HuH-7 (cell line): ENCODE results near the gene SRF.
"Not testable (repeated sequence)": the region's sequence is repeated elsewhere in the genome, so short reads cannot be mapped to it uniquely, and the experiment has no call there.

ENCODE experiments used
- DNase-seq: peaks from one replicate; pipeline ENCODE4 v3.0.0; 2011; ENCODE audit warnings: low spot score

SRF gene

DNA sequence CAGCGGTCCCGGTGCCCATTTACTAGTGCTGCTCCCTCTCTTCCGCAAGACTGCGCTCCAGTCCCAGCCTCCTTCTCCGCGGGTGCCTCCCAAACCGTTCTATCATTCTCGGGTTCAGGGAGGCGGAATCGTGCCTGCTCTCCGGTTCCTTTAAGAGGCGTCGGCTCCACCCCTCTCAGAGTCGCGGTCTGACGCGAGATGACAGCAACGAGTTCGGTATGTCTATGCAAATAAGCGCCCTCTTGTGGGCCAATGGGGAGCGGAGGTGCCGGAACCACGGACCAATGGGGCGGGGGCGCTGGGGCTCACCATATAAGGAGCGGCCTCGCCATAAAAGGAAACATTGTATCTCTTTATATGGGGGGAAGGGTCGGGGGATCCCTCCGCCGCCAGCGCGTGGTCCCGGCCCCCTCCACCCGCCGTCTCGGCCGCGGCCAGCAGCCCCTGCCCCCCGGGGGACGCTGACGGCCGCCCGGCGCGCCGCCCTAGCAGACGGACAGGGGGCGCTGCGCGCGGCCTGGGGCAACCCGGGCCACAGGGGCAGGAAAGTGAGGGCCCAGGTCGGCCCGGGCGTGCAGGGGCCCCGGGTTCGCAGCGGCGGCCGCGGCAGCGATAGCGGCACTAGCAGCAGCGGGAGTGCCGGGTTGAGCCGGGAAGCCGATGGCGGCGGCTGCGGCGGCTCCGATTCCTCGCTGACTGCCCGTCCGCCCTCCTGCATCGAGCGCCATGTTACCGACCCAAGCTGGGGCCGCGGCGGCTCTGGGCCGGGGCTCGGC lies at the start of gene SRF:
SRF (plus strand) TSS at position 339 of the 776 bp plus-strand sequence; CDS start at position 727, 388 bp downstream.
- DNase-seq: peak; percentile 86

DNA sequence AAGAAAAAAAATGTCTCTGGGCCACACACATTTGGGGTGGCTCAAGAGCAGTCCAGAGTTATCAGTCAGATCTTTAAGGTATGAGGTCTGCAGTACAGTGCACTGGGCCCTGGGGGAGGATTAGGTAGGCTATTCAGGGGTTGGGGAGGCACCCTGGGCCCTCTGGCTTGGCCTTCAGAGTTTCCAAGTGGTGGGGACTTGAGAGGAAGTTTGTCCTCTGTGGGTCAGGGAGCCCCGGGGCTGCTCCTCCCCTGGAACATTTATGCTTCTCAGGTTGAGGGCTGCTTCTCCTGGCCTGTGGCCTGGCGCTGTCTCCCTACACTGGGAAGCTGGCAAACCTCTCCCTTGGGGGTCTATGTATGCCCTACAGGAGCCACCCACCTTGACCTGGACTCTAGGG lies 48.9 kb upstream of the SRF start:
- DNase-seq: no peak

DNA sequence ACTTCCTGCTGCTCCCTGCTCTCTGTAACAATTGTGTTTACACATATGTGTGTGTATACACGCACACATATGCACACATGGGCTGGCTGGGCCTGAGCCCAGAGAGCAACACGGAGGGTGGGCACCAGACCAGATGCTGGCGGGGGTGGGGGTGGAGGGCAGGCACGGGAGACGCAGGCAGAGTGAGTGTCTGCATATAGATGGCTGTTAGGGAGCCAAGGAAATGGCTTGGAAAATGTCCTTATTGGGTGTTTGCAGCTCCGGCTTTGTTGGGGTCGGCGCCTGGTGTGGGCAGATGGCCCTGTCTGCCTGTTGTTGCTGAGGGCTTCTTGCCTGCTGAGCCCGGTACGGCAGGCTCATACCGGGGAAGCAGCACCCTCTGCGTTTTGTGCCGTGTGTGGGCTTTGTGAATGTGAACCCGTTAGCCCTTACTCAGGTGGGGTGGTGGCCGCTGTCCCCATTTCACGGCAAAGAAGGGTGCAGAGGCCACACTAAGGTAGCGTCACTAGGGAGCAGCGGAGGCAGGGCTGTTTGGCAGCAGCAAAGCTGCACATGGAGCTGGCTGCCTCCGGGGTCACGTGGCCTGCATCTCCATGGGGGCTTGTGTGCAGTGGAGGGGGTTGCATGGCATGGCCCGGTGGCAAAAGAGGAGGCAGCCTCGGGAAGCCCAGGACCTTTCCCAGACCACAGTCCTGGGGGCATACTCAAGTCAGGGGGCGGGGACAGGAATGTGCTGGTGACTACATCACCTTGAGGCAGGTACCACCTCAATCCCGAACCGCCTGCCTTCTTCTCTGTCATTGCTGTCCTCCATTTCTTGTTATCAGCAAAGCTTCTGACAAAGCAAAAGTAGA lies 47.4 kb upstream of the SRF start:
- DNase-seq: no peak

DNA sequence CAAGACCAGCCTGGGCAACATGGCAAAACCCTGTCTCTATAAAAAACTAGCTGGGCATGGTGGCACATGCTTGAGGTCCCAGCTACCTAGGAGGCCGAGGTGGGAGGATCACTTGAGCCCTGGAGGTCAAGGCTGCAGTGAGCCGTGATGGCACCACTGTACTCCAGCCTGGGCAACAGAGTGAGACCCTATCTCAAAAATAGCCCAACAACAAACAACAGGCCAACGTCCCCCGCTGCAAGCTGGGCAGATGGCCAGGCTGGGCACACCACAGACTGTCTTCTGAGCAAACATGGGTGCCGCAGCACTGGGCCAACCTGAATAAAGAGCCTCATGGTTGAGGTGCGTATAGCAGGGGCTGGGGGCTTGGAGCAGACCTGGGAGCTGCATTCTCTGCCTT lies 46.6 kb upstream of the SRF start:
- DNase-seq: no peak

DNA sequence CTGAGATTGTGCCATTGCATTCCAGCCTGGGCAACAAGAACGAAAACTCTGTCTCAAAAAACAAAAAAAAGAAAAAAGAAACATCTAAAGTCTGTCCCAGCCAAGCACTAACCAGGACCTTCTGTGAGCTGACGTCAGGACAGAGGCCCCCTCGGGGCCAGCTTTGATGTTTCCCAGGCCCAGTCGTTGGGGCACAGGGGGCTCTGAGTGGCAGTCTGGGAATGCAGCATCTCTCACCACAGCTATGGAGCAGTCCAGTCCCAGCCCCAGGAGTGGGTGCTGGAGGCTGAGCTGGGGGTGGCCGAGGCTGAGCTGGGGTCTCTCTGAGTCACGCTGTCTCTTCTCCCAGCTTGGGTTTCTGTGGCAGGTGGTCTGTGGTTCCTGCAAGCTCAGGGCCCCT lies 46.0 kb upstream of the SRF start:
- no peak for DNase-seq

DNA sequence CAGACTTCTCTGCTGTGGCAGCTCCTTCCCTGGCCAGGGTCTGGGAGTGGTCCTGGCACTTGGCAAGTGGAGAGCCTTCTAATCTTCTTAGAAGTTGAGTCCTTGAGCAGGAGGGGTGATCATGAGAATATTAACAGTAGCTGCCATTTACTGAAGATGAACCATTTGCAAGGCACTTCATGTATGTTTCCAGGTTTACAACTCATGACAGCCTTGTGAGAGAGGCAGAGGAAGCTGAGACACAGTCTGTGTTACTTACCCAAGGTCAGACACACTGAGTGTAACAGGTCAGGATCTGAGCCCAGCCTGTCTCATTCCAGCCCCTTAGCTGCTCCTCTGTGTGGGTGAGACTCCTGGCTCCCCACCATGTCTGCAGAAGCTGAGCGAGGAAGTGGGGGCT lies 45.5 kb upstream of the SRF start:
- DNase-seq: no peak

DNA sequence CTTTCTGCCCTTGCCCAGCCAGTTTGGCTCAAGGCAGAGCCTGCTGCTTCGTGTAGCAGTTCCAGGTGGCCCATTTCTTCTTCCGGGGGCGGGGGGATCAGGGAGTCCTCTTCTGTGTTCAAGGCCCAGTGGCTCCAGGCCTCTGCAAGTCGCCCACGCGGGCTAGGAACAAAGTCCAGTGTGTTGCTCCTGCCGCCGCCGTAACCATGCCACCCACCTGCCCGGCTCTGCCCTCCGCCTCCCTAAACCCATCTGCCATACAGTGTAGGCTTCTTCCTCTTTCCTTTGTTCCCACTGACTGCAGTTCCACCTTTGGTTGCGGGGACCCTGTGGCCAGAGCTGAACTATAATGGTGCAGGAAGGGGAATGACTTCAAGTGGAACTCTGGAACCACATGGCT lies 43.9 kb upstream of the SRF start:
- DNase-seq: no peak

DNA sequence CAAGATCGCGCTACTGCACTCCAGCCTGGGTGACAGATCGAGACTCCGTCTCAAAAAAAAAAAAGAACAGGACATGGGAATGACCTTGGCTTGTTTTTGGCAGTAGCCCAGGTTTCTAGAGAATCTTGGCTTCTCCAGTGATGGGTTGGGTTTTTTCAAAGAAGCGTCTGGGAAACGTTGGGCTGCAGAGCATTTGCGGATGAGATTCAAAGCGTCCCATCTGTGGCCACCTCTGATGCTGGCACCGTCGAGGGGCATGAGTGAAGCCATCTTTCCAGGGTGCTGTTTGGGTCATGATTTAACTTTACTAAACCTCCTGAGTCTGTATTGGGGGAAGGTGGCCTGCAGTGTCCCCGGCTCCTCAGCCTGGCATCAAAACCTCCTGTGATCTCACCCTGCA lies 43.2 kb upstream of the SRF start:
- DNase-seq: no peak

DNA sequence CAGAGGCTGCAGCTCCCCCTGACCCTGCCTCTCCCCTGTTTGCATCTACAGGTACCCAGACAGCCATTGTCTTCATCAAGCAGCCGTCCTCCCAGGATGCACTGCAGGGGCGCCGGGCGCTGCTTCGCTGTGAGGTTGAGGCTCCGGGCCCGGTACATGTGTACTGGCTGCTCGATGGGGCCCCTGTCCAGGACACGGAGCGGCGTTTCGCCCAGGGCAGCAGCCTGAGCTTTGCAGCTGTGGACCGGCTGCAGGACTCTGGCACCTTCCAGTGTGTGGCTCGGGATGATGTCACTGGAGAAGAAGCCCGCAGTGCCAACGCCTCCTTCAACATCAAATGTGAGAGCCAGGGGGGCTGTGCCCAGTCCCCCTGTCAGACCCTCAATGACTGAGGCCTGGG lies 42.1 kb upstream of the SRF start:
- no peak for DNase-seq

DNA sequence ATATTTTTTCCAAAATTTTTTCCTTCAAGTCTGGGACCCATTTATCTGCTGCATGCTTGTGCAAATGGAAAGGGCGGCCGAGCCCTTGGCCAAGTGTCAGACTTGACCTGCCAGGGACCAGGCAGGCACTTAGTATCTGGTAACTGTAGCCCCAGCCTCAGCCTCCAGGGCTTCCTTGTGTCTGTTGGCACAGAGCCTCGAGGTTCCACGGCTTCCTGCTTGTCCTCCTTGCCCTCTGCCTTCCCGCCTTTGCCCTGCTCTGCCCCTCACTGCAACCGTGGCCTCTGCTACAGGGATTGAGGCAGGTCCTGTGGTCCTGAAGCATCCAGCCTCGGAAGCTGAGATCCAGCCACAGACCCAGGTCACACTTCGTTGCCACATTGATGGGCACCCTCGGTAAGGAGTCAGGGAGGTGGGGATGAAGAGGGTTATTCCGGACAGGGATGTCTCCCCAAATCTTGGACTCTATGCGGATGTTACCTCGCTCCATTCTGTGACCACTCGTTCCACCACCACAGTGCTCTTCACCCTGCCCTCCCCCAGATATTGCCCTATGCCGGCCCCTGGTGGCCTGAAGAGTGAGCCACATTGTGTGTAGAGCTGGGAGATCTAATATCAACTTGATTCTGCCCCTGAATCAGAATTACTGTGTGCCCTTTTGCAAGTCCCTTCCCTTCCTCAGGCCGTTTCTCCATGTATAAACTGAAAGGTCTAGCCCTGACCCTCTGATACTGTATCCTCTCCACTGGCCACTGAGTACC lies 41.5 kb upstream of the SRF start:
- DNase-seq: peak; percentile 71

DNA sequence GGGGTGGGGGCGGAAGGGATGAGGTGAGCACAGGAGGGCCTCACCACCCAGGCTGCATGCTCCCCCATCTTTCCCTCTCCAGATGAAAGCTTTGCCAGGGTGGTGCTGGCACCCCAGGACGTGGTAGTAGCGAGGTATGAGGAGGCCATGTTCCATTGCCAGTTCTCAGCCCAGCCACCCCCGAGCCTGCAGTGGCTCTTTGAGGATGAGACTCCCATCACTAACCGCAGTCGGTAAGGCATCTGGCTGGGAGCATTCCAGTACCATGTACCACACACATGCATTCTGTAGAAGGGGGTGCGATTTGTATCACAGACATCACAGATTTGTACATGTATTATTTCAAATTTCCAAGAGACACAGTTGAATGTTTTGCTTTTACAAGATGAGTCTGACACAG lies 40.6 kb upstream of the SRF start:
- DNase-seq: no peak

DNA sequence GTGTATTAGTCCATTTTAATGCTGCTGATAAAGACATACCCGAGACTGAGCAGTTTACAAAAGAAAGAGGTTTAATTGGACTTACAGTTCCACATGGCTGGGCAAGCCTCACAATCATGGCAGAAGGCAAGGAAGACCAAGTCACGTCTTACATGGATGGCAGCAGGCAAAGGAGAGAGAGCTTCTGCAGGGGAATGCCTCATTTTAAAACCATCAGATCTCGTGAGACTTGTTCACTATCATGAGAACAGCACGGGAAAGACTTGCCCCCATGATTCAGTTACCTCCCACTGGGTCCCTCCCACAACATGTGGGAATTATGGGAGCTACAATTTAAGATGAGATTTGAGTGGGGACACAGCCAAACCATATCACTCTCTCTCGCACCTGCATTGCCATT lies 39.7 kb upstream of the SRF start:
- DNase-seq: not testable (repeated sequence)

DNA sequence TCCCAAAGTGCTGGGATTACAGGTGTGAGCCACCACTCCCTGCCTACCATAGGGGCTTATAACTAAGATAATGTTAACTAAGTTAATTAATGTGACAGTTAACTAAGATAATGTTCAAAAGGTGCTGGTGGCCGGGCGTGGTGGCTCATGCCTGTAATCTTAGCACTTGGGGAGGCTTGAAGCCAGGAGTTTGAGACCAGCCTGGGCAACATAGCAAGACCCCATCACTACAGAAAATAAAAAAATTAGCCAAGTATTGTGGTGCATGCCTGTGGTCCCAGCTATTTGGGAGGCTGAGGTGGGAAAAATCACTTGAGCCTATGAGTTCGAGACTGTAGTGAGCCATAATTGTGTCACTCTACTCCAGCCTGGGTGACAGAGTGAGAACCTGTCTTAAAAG lies 32.8 kb upstream of the SRF start:
- DNase-seq: no peak

DNA sequence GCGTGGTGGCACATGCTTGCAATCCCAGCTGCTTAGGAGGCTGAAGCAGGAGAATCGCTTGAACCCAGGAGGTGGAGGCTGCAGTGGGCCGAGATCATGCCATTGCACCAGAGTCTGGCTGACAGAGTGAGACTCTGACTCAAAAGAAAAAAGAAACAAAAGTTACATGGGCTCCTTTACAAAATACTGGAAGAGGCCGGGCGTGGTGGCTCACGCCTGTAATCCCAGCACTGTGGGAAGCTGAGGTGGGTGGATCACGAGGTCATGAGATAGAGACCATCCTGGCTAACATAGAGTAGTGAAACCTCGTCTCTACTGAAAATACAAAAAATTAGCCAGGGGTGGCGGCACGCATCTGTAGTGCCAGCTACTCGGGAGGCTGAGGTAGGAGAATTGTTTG lies 31.1 kb upstream of the SRF start:
- DNase-seq: not testable (repeated sequence)

DNA sequence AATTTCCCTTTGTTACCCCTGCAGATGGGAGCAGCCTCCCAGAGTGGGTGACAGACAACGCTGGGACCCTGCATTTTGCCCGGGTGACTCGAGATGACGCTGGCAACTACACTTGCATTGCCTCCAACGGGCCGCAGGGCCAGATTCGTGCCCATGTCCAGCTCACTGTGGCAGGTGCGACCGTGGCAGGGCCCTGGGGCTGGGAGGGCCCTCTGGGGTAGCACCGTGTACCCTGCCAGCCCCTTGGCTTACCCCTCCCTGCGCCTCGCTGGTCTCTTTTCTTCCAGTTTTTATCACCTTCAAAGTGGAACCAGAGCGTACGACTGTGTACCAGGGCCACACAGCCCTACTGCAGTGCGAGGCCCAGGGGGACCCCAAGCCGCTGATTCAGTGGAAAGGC lies 29.4 kb upstream of the SRF start:
- DNase-seq: no peak

DNA sequence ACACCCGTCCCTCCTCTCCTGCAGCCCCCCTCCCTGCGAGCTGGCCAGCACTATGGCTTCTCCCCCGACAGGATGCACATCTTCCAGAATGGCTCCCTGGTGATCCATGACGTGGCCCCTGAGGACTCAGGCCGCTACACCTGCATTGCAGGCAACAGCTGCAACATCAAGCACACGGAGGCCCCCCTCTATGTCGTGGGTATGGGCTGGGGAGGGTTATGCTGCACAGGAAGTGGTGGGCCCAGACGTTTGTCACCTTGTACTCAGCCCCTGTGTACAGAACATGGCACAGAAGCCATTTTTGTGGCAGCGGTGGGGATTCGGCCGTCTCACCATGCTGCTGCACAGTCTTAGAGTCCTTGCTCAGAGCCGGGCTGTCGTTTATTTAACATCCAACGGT lies 29.0 kb upstream of the SRF start:
- no peak for DNase-seq

DNA sequence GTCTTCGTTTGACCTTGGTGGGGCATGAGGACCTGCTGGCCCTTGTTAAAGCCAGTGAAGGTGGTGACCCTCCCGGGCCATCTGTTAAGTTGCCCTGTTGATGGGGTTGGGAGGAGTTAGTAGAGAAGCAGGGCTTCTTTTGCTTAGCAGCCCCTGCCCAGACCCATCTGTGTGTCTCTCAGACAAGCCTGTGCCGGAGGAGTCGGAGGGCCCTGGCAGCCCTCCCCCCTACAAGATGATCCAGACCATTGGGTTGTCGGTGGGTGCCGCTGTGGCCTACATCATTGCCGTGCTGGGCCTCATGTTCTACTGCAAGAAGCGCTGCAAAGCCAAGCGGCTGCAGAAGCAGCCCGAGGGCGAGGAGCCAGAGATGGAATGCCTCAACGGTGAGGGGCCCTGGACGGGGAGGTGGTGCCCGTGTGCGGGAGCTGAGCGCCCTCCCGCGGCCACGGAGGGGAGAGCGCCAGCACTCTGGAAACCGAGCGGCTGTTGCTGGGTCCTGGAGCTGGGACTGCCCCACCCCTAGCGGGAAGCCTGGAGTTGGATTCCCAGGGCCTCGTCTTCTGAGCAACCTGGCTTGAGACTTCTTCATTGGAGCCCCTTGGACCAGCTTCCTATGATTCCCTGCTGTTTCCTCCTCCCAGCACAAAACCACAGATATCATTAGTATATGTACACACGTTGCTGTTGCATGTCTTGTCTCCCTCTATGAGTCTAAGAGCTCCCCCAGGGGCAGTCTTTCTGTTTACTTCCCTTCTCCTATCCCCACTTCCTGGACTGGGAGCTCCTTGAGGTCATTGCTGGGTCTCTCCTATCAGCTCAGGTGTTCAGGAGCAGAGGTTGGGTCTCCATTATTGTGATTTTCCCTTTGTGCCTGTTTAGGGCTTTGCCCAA lies 27.6 kb upstream of the SRF start:
- DNase-seq: peak; percentile 90

DNA sequence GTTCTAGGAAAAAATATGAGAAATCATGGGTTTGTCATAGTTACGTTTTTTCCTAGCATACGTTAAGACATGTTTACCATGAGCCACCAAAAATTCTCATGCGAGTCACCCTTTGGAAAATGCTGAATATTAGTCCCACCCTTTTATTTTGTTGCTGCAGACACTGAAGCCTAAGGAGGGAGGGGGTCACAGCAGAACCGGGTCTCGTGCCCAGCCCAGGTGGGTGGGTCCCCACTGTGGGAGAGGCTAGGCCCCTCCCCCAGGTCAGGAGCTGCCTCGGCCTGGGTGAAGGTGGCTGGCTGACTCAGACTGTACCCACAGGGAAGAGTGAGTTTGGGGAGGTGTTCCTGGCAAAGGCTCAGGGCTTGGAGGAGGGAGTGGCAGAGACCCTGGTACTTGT lies 26.2 kb upstream of the SRF start:
- DNase-seq: no peak

DNA sequence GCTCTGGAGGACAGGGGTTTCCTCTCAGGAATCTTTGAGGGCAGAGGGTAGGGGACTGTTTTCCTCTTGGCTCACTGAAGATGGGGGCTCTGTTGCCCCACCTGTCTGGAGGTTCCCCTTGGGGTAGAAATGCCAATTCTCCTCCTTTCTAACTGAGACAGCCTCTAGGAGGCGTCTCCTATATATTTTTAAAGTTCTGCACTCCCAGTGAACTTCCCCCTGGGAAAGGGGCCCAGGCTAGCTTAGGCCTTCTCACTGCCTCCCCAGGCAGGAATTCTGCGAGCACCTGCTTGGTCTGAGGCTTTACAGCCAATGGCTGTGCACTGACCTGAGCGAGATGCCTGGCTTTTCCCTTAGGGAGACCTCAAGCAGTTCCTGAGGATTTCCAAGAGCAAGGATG lies 24.8 kb upstream of the SRF start:
- DNase-seq: no peak

DNA sequence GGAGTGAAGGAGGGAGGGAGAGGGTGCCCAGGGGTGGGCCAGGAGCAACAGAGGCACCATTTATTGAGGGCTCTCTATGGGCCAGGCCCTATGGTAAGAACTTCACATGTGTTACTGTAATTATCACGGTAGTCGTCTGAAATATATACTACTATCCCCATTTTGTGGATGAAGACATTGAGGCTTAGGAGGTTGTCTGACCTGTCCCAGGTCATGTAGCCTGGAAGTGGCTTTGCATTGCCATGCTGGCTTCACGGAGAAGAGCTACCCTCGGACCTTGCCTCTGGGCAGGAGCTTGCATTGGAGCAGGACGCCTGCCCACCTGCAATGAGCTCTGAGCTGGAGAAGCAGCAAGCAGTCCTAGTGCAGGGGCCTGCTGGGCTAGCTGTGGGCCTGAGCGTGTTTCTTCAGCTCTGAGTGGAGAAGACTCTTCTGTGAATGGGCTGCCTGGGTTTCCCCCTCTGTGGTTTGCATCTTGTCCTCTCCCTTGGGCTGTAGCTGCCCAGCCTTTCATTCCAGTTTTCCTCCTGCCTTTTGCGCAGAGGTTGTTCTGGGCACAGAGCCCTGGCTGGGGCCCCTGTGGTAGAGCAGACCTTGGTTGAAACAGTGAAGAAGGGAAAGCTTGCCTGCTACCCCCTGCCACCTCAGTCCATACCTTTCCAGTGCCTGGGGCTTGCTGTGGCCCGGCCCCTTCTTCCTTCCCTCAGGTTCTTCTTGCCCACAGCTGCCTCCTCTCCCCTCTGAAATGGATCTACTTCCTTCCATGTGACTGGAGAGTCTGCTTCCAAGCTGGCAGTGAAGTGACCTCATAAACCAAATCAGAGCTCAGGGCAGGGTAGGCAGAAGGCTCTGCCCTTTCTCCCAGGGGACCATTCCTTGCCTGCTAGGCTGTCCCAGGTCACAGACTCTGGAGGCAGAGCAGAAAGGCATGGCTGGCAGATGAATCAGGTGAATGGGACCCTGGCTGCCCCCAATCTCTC lies 24.1 kb upstream of the SRF start:
- DNase-seq: no peak
